Transverse colon (tissue), 3 donors: ENCODE results near the gene MMP12.

Source experiments
- CTCF ChIP-seq, 5 experiments: fragments of 200-600 bp in 3 of 5; fragments of 450-650 bp in 2 of 5; sonication (generic) in 3 of 5; IDR thresholded peaks; 1 replicate in 2 of 5; 2 replicates in 3 of 5; pipeline ENCODE4 v1.5.1; 2016 to 2017; ENCODE audit warnings: antibody characterized with exemption in 5 of 5, inconsistent platforms in 3 of 5, mild to moderate bottlenecking in 2 of 5, moderate library complexity in 1 of 5
- POLR2A ChIP-seq: fragments of 450-650 bp; IDR thresholded peaks from one replicate; pipeline ENCODE4 v1.6.1; 2016; ENCODE audit warnings: antibody characterized with exemption, mild to moderate bottlenecking, moderate library complexity

DNA sequence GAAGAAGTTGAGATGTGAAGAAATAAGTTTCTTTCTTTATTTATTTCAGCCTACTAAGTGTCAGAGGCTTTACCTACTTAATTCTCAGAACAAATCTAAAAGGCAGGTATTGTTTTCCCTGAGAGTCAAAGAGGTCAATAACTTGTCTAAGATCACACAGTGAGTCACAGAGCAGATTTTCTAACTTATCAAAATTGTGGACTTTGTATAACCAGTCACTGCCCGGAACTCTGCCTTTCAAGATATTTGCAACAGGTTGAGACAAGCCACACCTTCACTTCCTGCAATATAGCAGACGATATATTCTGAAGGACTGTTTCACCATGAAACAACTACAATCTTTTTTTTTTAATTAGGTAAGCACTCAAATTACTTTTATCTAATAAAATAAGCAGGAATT is 20.8 kb downstream of the MMP12 start:
- TF ChIP-seq CTCF (IDR thresholded peaks at IDR 0.05) (no peak), POLR2A (no peak)
